DOHH2 (cell line): Measurements from ENCODE around the gene TTC16.

Experiments
- H3F3A ChIP-seq: fragments of 200-600 bp; sonication (generic), shearing (Covaris generic); 2 replicates; pipeline ENCODE4 v1.6.0; 2016; ENCODE audit warnings: antibody characterized with exemption, mild to moderate bottlenecking; ENCODE audit not compliant: control insufficient read depth, insufficient read depth
- H3K27ac ChIP-seq: fragments of 200-600 bp; sonication (generic); 2 replicates; pipeline ENCODE4 v1.5.1; 2014; ENCODE audit warnings: low read depth, mild to moderate bottlenecking, low read length, moderate library complexity
- H3K27me3 ChIP-seq: fragments of 200-600 bp; sonication (generic); 2 replicates; pipeline ENCODE4 v1.6.1; 2014; ENCODE audit warnings: mild to moderate bottlenecking, low read length, mixed read lengths; ENCODE audit not compliant: control insufficient read depth
- H3K36me3 ChIP-seq: fragments of 200-600 bp; sonication (generic); 2 replicates; pipeline ENCODE4 v1.6.1; 2014; ENCODE audit warnings: mild to moderate bottlenecking, low read length, moderate library complexity, mixed read lengths; ENCODE audit not compliant: control insufficient read depth
- H3K4me1 ChIP-seq: fragments of 200-600 bp; sonication (generic); 2 replicates; pipeline ENCODE4 v1.6.1; 2014; ENCODE audit warnings: mild to moderate bottlenecking, low read length, mixed read lengths; ENCODE audit not compliant: control insufficient read depth
- H3K4me2 ChIP-seq: fragments of 200-600 bp; sonication (generic); 2 replicates; pipeline ENCODE4 v1.6.0; 2014; ENCODE audit warnings: mild to moderate bottlenecking, low read length, moderate library complexity
- H3K4me3 ChIP-seq: fragments of 200-600 bp; sonication (generic); 2 replicates; pipeline ENCODE4 v1.5.1; 2014; ENCODE audit warnings: mild to moderate bottlenecking, low read length, mixed read lengths
- H3K79me2 ChIP-seq: fragments of 200-600 bp; sonication (generic); 2 replicates; pipeline ENCODE4 v1.6.1; 2014; ENCODE audit warnings: mild to moderate bottlenecking, low read length, mixed read lengths; ENCODE audit not compliant: control insufficient read depth
- H3K9me2 ChIP-seq: fragments of 200-600 bp; sonication (generic); replicated peaks from 2 replicates; pipeline ENCODE4 v1.6.1; 2014; ENCODE audit warnings: mild to moderate bottlenecking, low read length, mixed read lengths; ENCODE audit not compliant: control insufficient read depth
- H3K9me3 ChIP-seq: fragments of 200-600 bp; sonication (generic); 2 replicates; pipeline ENCODE4 v1.6.1; 2014; ENCODE audit warnings: antibody characterized with exemption, low read length, mixed read lengths; ENCODE audit not compliant: control insufficient read depth, insufficient read depth
- H4K20me1 ChIP-seq: fragments of 200-600 bp; sonication (generic); 2 replicates; pipeline ENCODE4 v1.6.0; 2014; ENCODE audit warnings: low read depth, mild to moderate bottlenecking, antibody characterized with exemption, low read length, moderate library complexity; ENCODE audit not compliant: control insufficient read depth, insufficient read depth
- EZH2phosphoT487 ChIP-seq: fragments of 200-600 bp; sonication (generic); IDR thresholded peaks from 2 replicates; pipeline ENCODE4 v1.6.1; 2017; ENCODE audit warnings: borderline replicate concordance, mild to moderate bottlenecking, antibody characterized with exemption, low read length, moderate library complexity, mixed read lengths
- TF ChIP-seq, protein P1 (sequence below): fragments of 200-600 bp; sonication (generic); IDR thresholded peaks from one replicate; pipeline ENCODE4 v1.5.1; 2014; ENCODE audit warnings: antibody characterized with exemption, mild to moderate bottlenecking, low read depth, low read length; ENCODE audit not compliant: poor library complexity, severe bottlenecking

The TTC16 gene

DNA sequence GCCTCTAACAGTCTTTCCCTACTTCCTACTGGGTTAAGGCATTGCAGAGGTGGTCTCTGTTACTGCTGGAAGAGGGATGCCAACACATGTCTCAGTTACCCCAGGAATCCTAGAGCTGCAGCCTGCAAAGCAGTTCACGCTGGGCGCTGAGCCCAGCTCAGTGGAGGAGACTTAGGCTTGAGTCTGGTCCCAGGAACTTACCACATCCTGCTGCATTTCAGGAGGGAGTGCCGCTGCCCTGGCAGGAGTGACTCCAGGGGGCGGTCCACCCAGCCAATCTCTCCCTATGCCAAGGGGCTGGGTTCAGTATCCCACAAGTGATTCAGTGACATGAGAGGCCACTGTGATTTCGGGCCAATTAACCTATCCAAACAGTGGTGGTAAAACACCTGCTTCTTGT is 7.6 kb downstream of the TTC16 start:
- H3K9me2 ChIP-seq = no peaks in the 10 kb centered on the region
- no peaks in the 10 kb centered on the region for H3K79me2 ChIP-seq
- H4K20me1 ChIP-seq = no peaks in the 10 kb centered on the region
- TF ChIP-seq, protein P1, sequence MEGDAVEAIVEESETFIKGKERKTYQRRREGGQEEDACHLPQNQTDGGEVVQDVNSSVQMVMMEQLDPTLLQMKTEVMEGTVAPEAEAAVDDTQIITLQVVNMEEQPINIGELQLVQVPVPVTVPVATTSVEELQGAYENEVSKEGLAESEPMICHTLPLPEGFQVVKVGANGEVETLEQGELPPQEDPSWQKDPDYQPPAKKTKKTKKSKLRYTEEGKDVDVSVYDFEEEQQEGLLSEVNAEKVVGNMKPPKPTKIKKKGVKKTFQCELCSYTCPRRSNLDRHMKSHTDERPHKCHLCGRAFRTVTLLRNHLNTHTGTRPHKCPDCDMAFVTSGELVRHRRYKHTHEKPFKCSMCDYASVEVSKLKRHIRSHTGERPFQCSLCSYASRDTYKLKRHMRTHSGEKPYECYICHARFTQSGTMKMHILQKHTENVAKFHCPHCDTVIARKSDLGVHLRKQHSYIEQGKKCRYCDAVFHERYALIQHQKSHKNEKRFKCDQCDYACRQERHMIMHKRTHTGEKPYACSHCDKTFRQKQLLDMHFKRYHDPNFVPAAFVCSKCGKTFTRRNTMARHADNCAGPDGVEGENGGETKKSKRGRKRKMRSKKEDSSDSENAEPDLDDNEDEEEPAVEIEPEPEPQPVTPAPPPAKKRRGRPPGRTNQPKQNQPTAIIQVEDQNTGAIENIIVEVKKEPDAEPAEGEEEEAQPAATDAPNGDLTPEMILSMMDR = no peak
- TF ChIP-seq EZH2phosphoT487 = no peak
- peaks cover 17% of the 10 kb centered on the region for H3K4me1 ChIP-seq
- no peak overlapping the region for H3K27ac ChIP-seq
- H3K36me3 ChIP-seq = no peaks in the 10 kb centered on the region
- H3K9me3 ChIP-seq = no peaks in the 10 kb centered on the region
- H3K4me2 ChIP-seq = no peak overlapping the region
- H3K27me3 ChIP-seq = 0 out of 2 replicates have a peak, but pooled peaks cover 3% of the 10 kb centered on the region
- no peaks in the 10 kb centered on the region for H3F3A ChIP-seq
- H3K4me3 ChIP-seq = no peak overlapping the region

DNA sequence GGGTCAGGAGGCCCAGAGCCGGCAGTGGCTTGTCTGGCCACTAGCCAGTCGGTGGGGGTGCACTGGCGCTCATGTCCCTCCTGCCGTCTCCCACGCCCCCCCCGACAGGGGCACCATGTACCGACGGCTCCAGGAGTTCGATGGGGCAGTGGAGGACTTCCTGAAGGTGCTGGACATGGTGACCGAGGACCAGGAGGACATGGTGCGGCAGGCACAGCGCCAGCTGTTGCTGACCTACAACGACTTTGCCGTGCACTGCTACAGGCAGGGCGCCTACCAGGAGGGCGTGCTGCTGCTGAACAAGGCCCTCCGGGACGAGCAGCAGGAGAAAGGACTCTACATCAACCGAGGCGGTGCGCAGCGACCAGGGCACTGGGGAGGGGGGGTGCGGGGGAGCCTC is 8.1 kb downstream of the TTC16 start:
- H3K9me2 ChIP-seq = no peaks in the 10 kb centered on the region
- no peaks in the 10 kb centered on the region for H3K36me3 ChIP-seq
- H4K20me1 ChIP-seq = no peaks in the 10 kb centered on the region
- peaks cover 16% of the 10 kb centered on the region for H3K4me1 ChIP-seq
- 0 out of 2 replicates have a peak, but pooled peaks cover 3% of the 10 kb centered on the region for H3K27me3 ChIP-seq
- H3K79me2 ChIP-seq = no peaks in the 10 kb centered on the region
- no peak overlapping the region for H3K4me3 ChIP-seq
- no peak overlapping the region for H3K4me2 ChIP-seq
- H3F3A ChIP-seq = no peaks in the 10 kb centered on the region
- no peak for TF ChIP-seq EZH2phosphoT487
- TF ChIP-seq, protein P1 = no peak
- no peaks in the 10 kb centered on the region for H3K9me3 ChIP-seq
- no peak overlapping the region for H3K27ac ChIP-seq

DNA sequence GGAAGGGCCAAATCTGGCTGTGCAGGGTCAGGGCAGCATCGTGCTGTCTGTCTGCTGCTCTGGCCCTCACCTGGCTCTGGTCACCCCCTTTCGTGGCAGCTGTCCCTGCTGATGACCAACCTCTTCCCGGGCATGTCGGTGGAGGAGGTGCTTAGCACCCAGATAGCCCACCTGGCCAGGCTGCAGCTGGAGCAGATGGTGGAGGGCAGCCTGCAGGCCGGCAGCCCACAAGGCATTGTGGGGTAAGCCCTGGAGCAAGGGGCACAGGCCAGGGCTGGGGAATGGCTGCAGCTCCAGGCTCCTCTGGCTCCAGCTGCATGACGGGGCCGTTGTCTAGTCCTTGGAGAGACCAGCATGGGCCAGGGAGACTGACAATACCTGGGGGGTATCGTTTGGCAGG is 11.0 kb downstream of the TTC16 start:
- no peaks in the 10 kb centered on the region for H3K4me1 ChIP-seq
- no peaks in the 10 kb centered on the region for H3K79me2 ChIP-seq
- H3K27me3 ChIP-seq = 0 out of 2 replicates have a peak, but pooled peaks cover 3% of the 10 kb centered on the region
- H4K20me1 ChIP-seq = no peaks in the 10 kb centered on the region
- no peaks in the 10 kb centered on the region for H3K9me2 ChIP-seq
- no peaks in the 10 kb centered on the region for H3K9me3 ChIP-seq
- H3F3A ChIP-seq = no peaks in the 10 kb centered on the region
- H3K36me3 ChIP-seq = no peaks in the 10 kb centered on the region
- H3K4me3 ChIP-seq = no peak overlapping the region
- no peak overlapping the region for H3K4me2 ChIP-seq
- H3K27ac ChIP-seq = no peak overlapping the region
- TF ChIP-seq, protein P1 = no peak
- TF ChIP-seq EZH2phosphoT487 = no peak

DNA sequence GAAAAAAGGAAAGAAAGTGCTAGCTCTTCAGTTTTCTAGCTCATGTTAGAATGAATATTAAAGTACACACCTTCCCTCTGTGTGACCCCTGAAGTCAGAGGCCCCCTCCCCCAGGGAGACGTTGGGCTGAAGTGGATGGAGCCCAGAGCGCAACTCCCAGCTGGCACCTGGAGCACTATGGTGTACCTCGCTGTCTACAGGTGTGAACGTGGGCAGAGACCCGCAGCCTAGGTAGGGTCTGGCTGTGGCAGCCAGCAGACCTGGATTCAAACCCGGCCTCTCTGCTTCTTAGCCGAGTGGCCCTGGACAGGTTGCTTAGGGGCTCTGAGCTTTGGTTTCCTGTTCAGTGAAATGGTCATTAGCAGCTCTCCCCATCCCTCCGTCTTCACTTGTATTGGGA is 12.9 kb downstream of the TTC16 start:
- Histone ChIP-seq H4K20me1 (no peaks in the 10 kb centered on the region), H3K36me3 (no peaks in the 10 kb centered on the region), H3F3A (no peaks in the 10 kb centered on the region), H3K27ac (no peak overlapping the region), H3K4me3 (no peak overlapping the region), H3K79me2 (no peaks in the 10 kb centered on the region), H3K4me1 (peaks cover 3% of the 10 kb centered on the region), H3K27me3 (no peaks in the 10 kb centered on the region), H3K9me3 (no peaks in the 10 kb centered on the region), H3K9me2 (no peaks in the 10 kb centered on the region), H3K4me2 (no peak overlapping the region)
- TF ChIP-seq EZH2phosphoT487 = no peak
- TF ChIP-seq, protein P1 = no peak
